ENCODE results near the gene IL17A.
"Not testable (repeated sequence)": the region's sequence is repeated elsewhere in the genome, so short reads cannot be mapped to it uniquely, and the experiment has no call there.

Gene IL17A

DNA sequence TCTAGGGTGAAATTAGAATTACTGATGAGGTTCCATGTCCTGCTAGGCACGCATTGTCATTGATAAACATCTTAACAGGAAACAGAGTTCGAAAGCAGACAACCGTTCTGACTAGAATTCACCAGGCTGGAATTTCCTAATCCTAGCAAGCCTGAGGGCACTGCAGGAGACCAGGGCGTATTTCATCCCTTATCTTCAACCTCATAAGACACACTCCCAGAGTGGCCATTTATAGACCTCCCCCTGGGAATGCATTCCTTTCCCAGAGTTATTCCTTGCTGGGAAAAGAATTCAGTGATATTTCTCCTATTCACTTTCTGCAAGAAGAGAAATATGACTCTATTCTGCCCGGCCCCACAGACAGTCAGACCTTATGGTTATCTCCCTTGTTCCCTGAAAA is 13.9 kb downstream of the IL17A start:
- not testable (repeated sequence) for H3K36me3 ChIP-seq (ENCODE audit: control insufficient read depth, low read depth, low read length); H3K27me3 ChIP-seq (ENCODE audit: control insufficient read depth, insufficient read depth, low read length); H3K9ac ChIP-seq (ENCODE audit: low read length); H3K4me1 ChIP-seq (ENCODE audit: control insufficient read depth, low read depth, low read length); H3K27ac ChIP-seq (ENCODE audit: low read length); H3K9me3 ChIP-seq (ENCODE audit: control insufficient read depth, low read depth, low read length); H3K4me3 ChIP-seq (ENCODE audit: low read length)

DNA sequence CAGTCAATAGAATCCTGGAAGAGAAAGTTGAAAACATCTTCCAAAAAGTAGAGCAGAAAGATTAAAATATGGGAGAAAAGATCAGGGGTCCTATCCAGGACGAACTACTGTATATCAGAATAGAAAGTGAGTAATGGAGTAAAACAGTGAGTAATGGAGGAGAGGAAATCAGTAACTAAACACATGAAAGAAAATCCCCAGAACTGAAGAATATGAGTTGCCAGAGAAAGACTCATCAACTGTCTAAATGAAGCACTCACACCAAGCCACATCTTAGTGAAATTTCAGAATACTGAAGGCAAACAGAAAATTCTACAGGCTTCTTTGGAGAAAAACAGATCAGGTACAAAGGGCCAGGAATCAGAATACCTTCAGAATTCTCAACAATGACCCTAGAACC is 14.9 kb downstream of the IL17A start:
- Histone ChIP-seq H3K27ac (ENCODE audit: low read length) (no peak overlapping the region), H3K27me3 (ENCODE audit: control insufficient read depth, insufficient read depth, low read length) (no peaks in the 10 kb centered on the region)

DNA sequence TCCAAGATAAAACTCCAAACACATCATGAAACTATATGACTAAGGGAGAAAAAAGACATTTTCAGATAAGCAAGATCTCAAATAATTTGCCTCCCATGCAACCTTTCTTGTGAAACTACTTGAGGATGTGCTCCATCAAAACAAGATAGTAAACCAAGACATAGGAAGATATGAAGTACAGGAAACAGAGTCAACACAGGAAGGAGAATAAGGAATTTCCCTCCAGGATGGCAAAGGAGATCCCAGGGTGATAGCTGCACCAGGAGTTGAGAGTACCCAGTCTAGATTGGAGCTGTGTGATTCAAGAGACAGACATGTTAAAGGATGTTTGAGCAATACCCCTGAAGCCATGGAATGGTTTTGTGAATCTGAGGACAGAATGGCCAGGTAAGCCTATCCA is 15.3 kb downstream of the IL17A start:
- Histone ChIP-seq H3K9me3 (ENCODE audit: control insufficient read depth, low read depth, low read length) (no peaks in the 10 kb centered on the region), H3K4me3 (ENCODE audit: low read length) (no peak overlapping the region), H3K36me3 (ENCODE audit: control insufficient read depth, low read depth, low read length) (no peaks in the 10 kb centered on the region), H3K9ac (ENCODE audit: low read length) (no peak overlapping the region), H3K27ac (ENCODE audit: low read length) (no peak overlapping the region), H3K4me1 (ENCODE audit: control insufficient read depth, low read depth, low read length) (no peaks in the 10 kb centered on the region), H3K27me3 (ENCODE audit: control insufficient read depth, insufficient read depth, low read length) (no peaks in the 10 kb centered on the region)

More for the DNA sequence above, 14.9 kb downstream of the IL17A start:
- Histone ChIP-seq H3K36me3 (ENCODE audit: control insufficient read depth, low read depth, low read length) (no peaks in the 10 kb centered on the region), H3K9me3 (ENCODE audit: control insufficient read depth, low read depth, low read length) (no peaks in the 10 kb centered on the region), H3K4me1 (ENCODE audit: control insufficient read depth, low read depth, low read length) (no peaks in the 10 kb centered on the region), H3K9ac (ENCODE audit: low read length) (no peak overlapping the region), H3K4me3 (ENCODE audit: low read length) (no peak overlapping the region)

DNA sequence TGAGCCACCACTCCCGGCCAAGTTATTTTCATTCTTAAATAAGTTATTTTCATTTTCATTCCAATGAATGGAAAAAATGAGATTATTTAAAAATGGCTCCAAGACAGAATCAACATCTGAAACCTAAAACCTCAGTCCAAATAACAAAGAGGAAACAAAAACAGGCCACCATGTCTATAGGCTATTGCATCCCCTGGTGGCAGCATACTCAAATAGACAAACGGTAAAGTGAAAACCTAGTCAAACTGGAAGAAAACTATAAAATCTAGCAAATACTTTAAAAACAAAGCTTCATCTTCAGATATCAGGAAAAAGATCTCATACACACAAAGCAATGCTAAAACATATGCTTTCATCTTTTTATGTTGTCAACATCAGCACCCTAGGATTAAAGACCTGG is 20.9 kb downstream of the IL17A start:
- Histone ChIP-seq H3K9ac (ENCODE audit: low read length) (no peak overlapping the region), H3K4me1 (ENCODE audit: control insufficient read depth, low read depth, low read length) (no peaks in the 10 kb centered on the region), H3K27me3 (ENCODE audit: control insufficient read depth, insufficient read depth, low read length) (no peaks in the 10 kb centered on the region), H3K36me3 (ENCODE audit: control insufficient read depth, low read depth, low read length) (no peaks in the 10 kb centered on the region), H3K4me3 (ENCODE audit: low read length) (no peak overlapping the region), H3K27ac (ENCODE audit: low read length) (no peak overlapping the region), H3K9me3 (ENCODE audit: control insufficient read depth, low read depth, low read length) (no peaks in the 10 kb centered on the region)

DNA sequence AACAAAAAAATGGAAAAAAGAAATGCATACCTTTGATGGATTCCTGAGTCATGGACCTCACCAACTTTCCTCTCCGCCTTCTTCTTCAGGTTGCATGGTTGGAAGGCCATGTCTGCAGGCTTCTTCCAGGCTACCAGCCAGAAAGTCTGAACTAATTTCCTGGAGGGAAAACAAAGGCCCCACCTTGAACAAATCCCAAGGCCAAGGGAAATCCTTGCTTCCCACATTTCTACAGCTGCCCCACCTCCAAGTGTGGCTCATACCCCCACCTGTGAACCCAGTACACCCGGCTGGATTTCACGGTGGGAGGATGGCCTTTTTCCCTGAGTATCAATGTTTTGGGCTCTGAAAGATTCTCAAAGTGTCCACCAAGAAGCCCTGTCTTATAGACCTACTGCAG is 22.4 kb downstream of the IL17A start:
- Histone ChIP-seq H3K9me3 (ENCODE audit: control insufficient read depth, low read depth, low read length) (no peaks in the 10 kb centered on the region), H3K4me1 (ENCODE audit: control insufficient read depth, low read depth, low read length) (no peaks in the 10 kb centered on the region), H3K36me3 (ENCODE audit: control insufficient read depth, low read depth, low read length) (no peaks in the 10 kb centered on the region), H3K27ac (ENCODE audit: low read length) (no peak overlapping the region), H3K9ac (ENCODE audit: low read length) (no peak overlapping the region), H3K4me3 (ENCODE audit: low read length) (no peak overlapping the region), H3K27me3 (ENCODE audit: control insufficient read depth, insufficient read depth, low read length) (no peaks in the 10 kb centered on the region)

DNA sequence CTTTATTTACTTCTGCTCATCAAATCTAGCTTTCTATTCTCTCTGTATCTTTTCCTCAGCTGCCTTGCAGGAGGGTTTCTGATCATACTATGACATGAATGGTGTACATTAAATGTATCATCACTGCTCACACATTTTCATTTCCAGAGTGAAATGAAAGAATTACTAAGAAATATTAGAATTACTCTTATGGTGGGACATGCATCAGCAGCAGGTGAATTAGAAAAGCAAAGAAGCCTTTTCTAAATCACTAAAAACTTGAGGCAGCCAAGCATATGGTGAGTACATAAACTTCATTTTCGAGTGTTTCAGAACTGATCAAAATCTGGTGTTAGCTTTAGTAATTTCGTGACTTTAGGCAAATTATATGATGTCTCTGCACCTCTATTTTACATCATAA is 23.6 kb downstream of the IL17A start:
- Histone ChIP-seq H3K27me3 (ENCODE audit: control insufficient read depth, insufficient read depth, low read length) (no peaks in the 10 kb centered on the region), H3K9me3 (ENCODE audit: control insufficient read depth, low read depth, low read length) (no peaks in the 10 kb centered on the region), H3K4me1 (ENCODE audit: control insufficient read depth, low read depth, low read length) (no peaks in the 10 kb centered on the region), H3K36me3 (ENCODE audit: control insufficient read depth, low read depth, low read length) (no peaks in the 10 kb centered on the region), H3K4me3 (ENCODE audit: low read length) (no peak overlapping the region), H3K27ac (ENCODE audit: low read length) (no peak overlapping the region), H3K9ac (ENCODE audit: low read length) (no peak overlapping the region)

DNA sequence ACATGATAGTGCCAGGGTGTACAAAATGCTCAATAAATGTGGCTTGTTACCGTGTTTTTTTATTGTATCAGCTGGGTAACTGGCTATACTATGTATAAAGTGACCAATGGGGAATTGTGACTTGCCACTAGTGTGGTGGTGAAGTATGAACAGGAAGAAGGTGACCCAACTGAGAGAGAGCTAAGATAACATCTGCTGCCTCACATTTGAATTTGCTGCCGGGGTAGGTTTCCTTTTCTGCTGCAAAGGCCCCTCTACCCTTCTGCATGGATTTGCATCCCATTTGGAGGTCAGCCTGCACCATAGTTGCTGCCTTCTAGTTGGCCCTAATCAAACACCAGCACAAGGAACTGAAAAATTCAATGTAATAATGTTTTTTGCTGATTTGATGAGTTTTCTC is 24.1 kb downstream of the IL17A start:
- Histone ChIP-seq H3K36me3 (ENCODE audit: control insufficient read depth, low read depth, low read length) (no peaks in the 10 kb centered on the region), H3K27me3 (ENCODE audit: control insufficient read depth, insufficient read depth, low read length) (no peaks in the 10 kb centered on the region), H3K27ac (ENCODE audit: low read length) (no peak overlapping the region), H3K4me1 (ENCODE audit: control insufficient read depth, low read depth, low read length) (no peaks in the 10 kb centered on the region), H3K9me3 (ENCODE audit: control insufficient read depth, low read depth, low read length) (no peaks in the 10 kb centered on the region), H3K9ac (ENCODE audit: low read length) (no peak overlapping the region), H3K4me3 (ENCODE audit: low read length) (no peak overlapping the region)

DNA sequence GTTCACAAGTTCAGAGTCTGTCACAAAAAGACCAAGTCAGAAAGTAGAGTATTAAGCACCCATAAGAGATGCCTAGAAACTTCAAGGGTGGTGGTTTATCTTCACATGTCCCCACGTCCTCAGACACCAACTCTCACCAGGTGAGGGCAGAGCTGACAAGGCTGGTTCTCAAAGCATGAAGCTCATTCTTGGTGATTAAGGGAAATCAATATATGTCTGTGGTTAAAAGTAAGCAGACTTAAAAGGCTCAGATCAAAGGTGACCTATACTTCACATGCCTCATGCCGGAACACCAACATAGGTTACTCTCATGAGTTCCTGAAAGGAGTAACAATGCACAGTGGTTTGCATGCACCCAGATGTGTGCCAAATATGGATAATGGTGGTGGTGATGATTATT is 27.0 kb downstream of the IL17A start:
- no peaks in the 10 kb centered on the region for H3K27me3 ChIP-seq (ENCODE audit: control insufficient read depth, insufficient read depth, low read length)
- H3K36me3 ChIP-seq (ENCODE audit: control insufficient read depth, low read depth, low read length) = no peaks in the 10 kb centered on the region
- no peaks in the 10 kb centered on the region for H3K4me1 ChIP-seq (ENCODE audit: control insufficient read depth, low read depth, low read length)
- no peak overlapping the region for H3K4me3 ChIP-seq (ENCODE audit: low read length)
- no peak overlapping the region for H3K27ac ChIP-seq (ENCODE audit: low read length)
- no peaks in the 10 kb centered on the region for H3K9me3 ChIP-seq (ENCODE audit: control insufficient read depth, low read depth, low read length)
- H3K9ac ChIP-seq (ENCODE audit: low read length) = no peak overlapping the region

DNA sequence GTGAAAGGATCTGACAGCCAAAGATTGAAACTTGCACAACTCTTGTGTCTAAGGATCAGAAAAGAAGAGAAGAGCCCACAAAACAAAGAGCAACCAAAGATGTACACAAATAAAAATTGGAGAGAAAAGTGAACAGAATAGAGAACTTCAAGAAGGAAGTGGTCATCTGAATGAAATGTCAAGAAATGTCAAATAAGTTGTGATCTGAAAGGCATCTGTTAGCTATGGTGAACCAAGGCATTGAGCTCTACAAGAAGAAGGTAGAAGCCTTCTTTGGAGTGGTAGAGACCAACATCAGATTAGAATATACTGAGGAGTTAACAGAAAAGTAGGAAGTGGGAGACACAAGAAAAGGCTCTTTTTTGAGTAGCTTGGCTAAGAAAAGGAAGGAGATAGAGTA is 29.6 kb downstream of the IL17A start:
- H3K9me3 ChIP-seq (ENCODE audit: control insufficient read depth, low read depth, low read length) = no peaks in the 10 kb centered on the region
- no peaks in the 10 kb centered on the region for H3K27me3 ChIP-seq (ENCODE audit: control insufficient read depth, insufficient read depth, low read length)
- no peak overlapping the region for H3K9ac ChIP-seq (ENCODE audit: low read length)
- no peaks in the 10 kb centered on the region for H3K36me3 ChIP-seq (ENCODE audit: control insufficient read depth, low read depth, low read length)
- H3K27ac ChIP-seq (ENCODE audit: low read length) = no peak overlapping the region
- H3K4me3 ChIP-seq (ENCODE audit: low read length) = no peak overlapping the region
- no peaks in the 10 kb centered on the region for H3K4me1 ChIP-seq (ENCODE audit: control insufficient read depth, low read depth, low read length)

DNA sequence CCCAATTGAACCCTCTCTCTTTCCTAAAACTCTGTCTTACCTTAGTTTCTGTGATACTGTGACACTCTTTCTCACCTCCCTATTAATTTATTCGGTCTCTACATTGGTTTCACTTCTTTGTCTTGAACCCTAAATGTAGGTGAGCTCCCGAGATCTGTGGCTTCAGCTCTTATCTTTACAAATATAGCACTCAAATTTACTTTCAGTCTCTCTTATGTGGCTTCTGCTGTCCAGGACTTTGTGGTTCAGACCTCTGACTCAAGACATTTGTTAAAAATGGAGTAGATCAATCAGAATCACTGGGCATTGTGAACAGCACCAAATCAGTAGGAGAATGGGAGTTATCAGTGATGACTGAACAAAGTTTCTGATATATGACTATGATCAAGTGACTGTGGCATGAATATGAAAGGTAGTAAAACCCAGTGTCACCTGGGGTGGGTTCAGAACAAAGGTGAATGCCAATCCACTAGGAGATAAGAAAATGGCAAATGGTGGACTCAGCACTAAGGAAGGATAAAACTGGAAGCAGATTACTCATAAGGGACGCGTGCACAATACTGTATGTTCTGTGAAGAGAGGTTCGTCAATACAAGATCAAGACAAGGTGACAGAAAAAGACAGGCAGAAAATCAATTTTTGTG is 30.9 kb downstream of the IL17A start:
- Histone ChIP-seq H3K27ac (ENCODE audit: low read length) (no peak overlapping the region), H3K9ac (ENCODE audit: low read length) (no peak overlapping the region), H3K36me3 (ENCODE audit: control insufficient read depth, low read depth, low read length) (no peaks in the 10 kb centered on the region), H3K9me3 (ENCODE audit: control insufficient read depth, low read depth, low read length) (no peaks in the 10 kb centered on the region), H3K4me1 (ENCODE audit: control insufficient read depth, low read depth, low read length) (no peaks in the 10 kb centered on the region), H3K4me3 (ENCODE audit: low read length) (no peak overlapping the region), H3K27me3 (ENCODE audit: control insufficient read depth, insufficient read depth, low read length) (no peaks in the 10 kb centered on the region)

DNA sequence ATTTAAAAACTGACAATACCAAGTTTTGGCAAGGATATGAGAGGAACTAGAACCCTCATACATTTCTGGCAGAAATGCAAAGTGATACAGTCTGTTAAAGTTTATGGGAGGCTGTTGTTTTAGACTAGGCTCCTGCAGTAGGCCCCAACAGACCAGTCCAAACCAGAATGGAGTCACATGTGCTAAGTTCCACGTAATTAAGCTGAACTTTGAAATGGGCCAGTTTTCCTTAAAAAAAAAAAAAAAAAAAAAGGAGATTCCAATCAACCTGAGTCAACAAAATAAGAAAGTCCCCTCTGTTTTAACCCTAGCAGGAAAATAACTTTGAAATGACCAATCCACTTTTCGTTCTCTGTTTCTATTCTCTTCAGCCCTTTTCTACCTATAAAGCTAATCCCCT is 31.6 kb downstream of the IL17A start:
- Histone ChIP-seq H3K9me3 (ENCODE audit: control insufficient read depth, low read depth, low read length) (no peaks in the 10 kb centered on the region), H3K9ac (ENCODE audit: low read length) (no peak overlapping the region), H3K27me3 (ENCODE audit: control insufficient read depth, insufficient read depth, low read length) (no peaks in the 10 kb centered on the region), H3K36me3 (ENCODE audit: control insufficient read depth, low read depth, low read length) (no peaks in the 10 kb centered on the region), H3K4me1 (ENCODE audit: control insufficient read depth, low read depth, low read length) (no peaks in the 10 kb centered on the region), H3K4me3 (ENCODE audit: low read length) (no peak overlapping the region), H3K27ac (ENCODE audit: low read length) (no peak overlapping the region)

DNA sequence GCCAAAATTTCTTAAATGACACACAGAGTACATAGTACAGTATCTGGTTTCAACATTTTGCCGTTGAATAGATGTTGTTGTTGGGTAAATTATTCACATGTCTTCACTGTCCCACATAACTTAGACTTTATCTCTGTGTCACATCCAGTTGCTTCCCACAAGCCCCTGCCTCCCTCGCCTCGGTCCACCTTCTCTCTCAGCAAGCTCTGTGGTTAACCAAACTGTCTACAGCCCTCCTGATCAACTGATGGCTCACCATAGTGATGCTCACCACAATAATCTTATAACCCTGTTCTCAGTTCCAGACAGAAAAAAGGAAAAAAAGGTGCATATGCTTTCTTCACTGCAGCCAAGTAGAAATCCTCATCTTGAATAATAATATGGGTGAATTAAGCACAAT is 35.1 kb downstream of the IL17A start:
- Histone ChIP-seq H3K27ac (ENCODE audit: low read length) (no peak overlapping the region), H3K9ac (ENCODE audit: low read length) (no peak overlapping the region), H3K36me3 (ENCODE audit: control insufficient read depth, low read depth, low read length) (no peaks in the 10 kb centered on the region), H3K9me3 (ENCODE audit: control insufficient read depth, low read depth, low read length) (no peaks in the 10 kb centered on the region), H3K4me1 (ENCODE audit: control insufficient read depth, low read depth, low read length) (no peaks in the 10 kb centered on the region), H3K4me3 (ENCODE audit: low read length) (no peak overlapping the region), H3K27me3 (ENCODE audit: control insufficient read depth, insufficient read depth, low read length) (no peaks in the 10 kb centered on the region)

Data from iPS-18a (cell line).